Activated naive CD8-positive, alpha-beta T cell treated with anti-CD3 and anti-CD28 coated beads for 36 hours (primary cell): ENCODE measurements around the gene SBNO2. TPM values are rescaled to one million over a fixed set of nuclear protein-coding genes. Genes with fewer than 3 reads are reported as not detected.

Experiments
- DNase-seq: peaks from one replicate; pipeline ENCODE4 v3.0.0; 2021
- H3K27ac Mint-ChIP-seq: one replicate; pipeline ENCODE4 v1.8.0; 2022; ENCODE audit warnings: mild to moderate bottlenecking, moderate library complexity, mixed read lengths
- H3K27me3 Mint-ChIP-seq: one replicate; pipeline ENCODE4 v1.8.0; 2022; ENCODE audit warnings: mild to moderate bottlenecking, mixed read lengths
- H3K36me3 Mint-ChIP-seq: one replicate; pipeline ENCODE4 v1.8.0; 2021; ENCODE audit warnings: mild to moderate bottlenecking, mixed read lengths
- H3K4me1 Mint-ChIP-seq: one replicate; pipeline ENCODE4 v1.8.0; 2021; ENCODE audit warnings: mixed read lengths
- H3K4me3 Mint-ChIP-seq: one replicate; pipeline ENCODE4 v1.8.0; 2022; ENCODE audit warnings: mild to moderate bottlenecking, moderate library complexity, mixed read lengths
- H3K9me3 Mint-ChIP-seq: one replicate; pipeline ENCODE4 v1.8.0; 2022; ENCODE audit warnings: mixed read lengths
- total RNA-seq, 2 experiments: library from RNA; stranded (reverse); gene quantifications; one replicate each; pipeline ENCODE4 v1.2.3, GENCODE V29; 2021

Gene SBNO2, protein sequence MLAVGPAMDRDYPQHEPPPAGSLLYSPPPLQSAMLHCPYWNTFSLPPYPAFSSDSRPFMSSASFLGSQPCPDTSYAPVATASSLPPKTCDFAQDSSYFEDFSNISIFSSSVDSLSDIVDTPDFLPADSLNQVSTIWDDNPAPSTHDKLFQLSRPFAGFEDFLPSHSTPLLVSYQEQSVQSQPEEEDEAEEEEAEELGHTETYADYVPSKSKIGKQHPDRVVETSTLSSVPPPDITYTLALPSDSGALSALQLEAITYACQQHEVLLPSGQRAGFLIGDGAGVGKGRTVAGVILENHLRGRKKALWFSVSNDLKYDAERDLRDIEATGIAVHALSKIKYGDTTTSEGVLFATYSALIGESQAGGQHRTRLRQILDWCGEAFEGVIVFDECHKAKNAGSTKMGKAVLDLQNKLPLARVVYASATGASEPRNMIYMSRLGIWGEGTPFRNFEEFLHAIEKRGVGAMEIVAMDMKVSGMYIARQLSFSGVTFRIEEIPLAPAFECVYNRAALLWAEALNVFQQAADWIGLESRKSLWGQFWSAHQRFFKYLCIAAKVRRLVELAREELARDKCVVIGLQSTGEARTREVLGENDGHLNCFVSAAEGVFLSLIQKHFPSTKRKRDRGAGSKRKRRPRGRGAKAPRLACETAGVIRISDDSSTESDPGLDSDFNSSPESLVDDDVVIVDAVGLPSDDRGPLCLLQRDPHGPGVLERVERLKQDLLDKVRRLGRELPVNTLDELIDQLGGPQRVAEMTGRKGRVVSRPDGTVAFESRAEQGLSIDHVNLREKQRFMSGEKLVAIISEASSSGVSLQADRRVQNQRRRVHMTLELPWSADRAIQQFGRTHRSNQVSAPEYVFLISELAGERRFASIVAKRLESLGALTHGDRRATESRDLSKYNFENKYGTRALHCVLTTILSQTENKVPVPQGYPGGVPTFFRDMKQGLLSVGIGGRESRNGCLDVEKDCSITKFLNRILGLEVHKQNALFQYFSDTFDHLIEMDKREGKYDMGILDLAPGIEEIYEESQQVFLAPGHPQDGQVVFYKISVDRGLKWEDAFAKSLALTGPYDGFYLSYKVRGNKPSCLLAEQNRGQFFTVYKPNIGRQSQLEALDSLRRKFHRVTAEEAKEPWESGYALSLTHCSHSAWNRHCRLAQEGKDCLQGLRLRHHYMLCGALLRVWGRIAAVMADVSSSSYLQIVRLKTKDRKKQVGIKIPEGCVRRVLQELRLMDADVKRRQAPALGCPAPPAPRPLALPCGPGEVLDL (N-terminal part only)
- total RNA-seq = 10 to 100 TPM; 50.5 to 51.6 TPM

DNA sequence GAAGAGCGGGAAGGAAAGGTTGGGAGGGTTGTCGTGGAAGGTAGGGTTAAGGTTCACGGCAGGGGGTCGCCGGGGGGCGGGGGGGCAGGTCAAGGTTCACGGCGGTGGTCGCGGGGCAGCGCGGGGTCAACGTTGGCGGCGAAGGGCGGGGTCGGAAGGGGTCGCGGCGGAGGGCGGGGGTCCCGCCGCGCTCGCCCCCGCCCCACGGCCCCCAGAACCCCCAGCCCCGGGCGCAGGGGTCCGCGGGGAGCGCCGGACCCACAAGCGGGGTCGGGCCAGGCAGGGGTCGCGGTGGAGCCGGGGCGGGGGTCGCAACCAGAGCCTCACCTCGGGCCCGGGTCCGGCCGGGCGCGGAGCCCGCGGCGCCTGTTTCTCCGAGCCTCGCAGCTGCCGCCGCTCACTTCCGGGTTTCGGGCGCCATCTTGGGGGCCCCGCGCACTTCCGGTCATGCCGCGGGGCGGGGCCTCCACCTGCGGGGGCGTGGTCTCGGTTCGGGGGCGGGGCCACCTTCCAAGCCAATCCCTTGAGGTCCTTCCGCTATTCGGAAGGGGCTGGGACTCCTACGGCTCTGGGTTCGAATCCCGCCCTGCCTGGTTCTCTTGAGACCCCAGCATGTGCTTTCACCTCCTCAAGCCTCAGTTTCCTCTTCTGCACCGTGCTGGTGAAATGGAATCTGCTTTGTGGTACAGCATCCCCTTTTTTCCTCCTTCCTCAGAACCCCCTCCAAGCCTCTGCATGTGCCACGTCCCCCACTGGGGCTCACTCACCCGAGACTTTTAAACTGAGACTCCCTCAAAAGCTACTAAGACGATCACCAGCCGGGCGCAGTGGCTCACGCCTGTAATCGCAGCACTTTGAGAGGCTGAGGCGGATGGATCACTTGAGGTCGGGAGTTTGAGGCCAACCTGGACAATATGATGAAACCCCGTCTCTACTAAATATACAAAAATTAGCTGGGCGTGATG lies at the start of gene SBNO2:
SBNO2 (minus strand) TSS at position 424 of the 965 bp plus-strand sequence. CDS start 19,992 bp downstream, outside the sequence.
- peak; percentile 93 for DNase-seq
- Mint-ChIP-seq H3K4me3 (peak within 1 kb of the TSS; percentile 94), H3K27me3 (no peaks in the 10 kb centered on the region), H3K9me3 (no peaks in the 10 kb centered on the region), H3K27ac (peak within 1 kb of the TSS; percentile 92), H3K36me3 (peaks cover 4% of the 10 kb centered on the region), H3K4me1 (peaks cover 26% of the 10 kb centered on the region)

DNA sequence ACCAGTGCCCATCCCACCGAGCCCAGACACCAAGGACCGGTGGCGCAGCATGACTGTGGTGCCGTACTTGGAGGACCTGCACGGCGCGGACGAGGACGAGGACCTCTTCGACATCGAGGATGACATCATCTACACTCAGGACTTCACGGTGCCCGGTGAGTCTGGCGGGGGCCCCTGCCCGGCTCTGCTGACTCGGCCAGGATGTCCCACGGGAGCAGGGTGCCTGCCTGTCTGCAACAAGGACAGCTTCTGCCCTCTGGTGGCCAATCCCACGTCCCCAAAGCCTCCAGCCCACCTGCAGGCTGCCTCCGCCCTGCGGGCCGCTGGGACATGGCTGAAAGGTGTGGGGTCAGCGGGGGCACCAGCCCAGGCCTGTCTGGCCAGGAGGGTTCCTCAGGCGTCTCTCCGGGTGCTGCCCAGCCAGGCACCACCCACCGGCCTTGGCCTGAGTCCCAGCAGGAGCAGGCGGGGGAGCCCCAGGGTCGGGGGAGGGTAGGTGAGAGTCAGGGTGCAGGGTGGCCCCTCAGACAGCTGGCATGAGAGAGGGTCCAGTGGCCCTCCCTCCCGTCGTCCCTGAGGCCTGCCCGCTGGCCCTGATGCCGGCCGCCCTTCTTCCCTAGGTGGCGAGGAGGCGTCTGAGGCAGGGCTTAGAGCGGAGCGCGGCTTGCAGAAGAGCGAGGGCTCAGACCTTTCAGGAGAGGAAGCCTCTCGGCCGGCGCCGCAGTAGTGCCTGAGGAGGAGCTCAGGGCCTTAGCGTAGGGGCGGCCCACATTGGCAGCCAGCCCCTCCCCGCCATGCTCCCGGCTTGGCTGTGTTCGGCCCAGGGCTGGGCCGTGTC lies 49.2 kb upstream of the SBNO2 start:
- H3K27me3 Mint-ChIP-seq = no peaks in the 10 kb centered on the region
- no peak overlapping the region for H3K27ac Mint-ChIP-seq
- H3K4me3 Mint-ChIP-seq = no peak overlapping the region
- H3K36me3 Mint-ChIP-seq = peaks cover 2% of the 10 kb centered on the region
- H3K4me1 Mint-ChIP-seq = no peaks in the 10 kb centered on the region
- no peaks in the 10 kb centered on the region for H3K9me3 Mint-ChIP-seq
- no peak for DNase-seq

DNA sequence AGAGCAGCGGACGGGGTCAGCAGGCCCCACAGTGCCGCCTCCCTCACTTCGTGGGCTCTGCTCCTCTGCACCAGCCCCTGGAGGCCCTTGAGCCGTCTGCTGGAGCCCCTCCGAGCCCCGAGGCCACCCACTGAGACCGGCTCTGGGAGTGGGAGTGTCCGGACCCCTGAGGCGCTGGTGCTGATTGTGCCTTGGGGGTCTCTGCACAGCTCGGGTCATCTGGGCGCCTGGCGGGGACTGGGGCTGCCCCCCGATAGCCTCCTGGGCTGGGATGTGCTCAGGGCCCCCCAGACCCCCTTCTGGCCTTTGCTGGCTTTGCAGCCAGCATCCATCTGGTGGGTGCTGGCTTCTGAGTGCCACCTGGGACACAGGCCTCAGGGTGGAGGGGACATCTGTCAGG lies 48.3 kb upstream of the SBNO2 start:
- no peak for DNase-seq
- no peaks in the 10 kb centered on the region for H3K4me1 Mint-ChIP-seq
- H3K36me3 Mint-ChIP-seq = no peaks in the 10 kb centered on the region
- H3K27ac Mint-ChIP-seq = no peak overlapping the region
- H3K27me3 Mint-ChIP-seq = no peaks in the 10 kb centered on the region
- no peak overlapping the region for H3K4me3 Mint-ChIP-seq
- H3K9me3 Mint-ChIP-seq = no peaks in the 10 kb centered on the region

DNA sequence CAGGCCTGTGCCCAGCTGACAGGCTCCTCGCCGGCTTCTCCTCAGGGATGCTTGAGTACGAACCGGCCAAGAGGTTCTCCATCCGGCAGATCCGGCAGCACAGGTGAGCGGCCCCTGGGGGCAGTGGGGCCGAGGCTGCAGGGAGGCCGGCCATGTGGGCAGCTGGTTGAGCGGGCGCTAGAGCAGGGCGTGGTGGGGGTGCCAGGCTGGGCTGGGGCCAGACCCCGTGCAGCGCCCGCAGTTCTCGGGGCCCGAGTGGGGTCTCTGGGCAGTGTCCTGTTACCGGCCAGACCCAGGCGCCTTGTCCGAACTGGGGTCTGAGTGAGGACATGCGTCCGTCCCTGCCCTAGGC lies 47.8 kb upstream of the SBNO2 start:
- Mint-ChIP-seq H3K4me3 (no peak overlapping the region), H3K27me3 (no peaks in the 10 kb centered on the region), H3K27ac (no peak overlapping the region), H3K4me1 (no peaks in the 10 kb centered on the region), H3K9me3 (no peaks in the 10 kb centered on the region), H3K36me3 (no peaks in the 10 kb centered on the region)
- no peak for DNase-seq

DNA sequence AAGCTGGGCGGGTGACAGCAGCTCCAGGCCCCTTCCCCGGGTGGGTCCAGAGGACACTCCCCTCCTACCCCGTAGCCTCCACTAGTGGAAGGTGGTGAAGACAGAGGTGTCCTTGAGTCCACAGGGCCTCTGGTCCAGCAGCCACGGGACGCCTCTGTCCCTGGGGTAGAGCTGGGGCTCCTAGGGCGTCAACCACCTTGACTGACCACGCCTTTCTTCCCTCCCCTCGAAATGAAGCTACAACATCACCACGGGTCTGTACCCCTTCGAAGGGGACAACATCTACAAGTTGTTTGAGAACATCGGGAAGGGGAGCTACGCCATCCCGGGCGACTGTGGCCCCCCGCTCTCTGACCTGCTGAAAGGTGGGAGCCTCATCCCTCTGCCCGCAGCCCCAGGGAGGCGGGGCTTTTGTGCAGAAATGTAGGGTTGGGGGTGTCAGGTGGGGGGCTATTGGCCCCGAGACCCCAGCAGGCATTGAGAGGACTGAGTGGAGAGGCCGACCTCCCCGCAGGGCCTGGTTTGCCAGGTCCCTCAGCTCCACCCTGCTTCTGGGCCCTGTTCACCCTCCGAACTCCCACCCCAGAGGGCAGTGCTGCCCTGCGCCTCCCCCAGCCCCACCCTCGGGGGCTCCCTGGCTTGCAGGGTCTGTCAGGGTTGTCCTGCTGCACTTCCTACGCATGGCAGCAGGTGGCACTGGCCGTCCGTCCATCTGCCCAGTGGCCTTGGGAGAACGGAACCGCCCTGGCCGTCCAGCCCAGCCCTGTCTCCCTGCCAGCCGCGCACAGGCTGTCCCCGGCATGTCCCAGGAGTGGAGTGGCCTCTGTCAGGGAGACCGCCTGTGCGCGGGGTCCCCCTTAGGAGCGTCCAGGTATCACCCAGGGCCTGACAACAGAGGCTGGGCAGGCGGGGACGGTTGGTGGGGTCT lies 47.2 kb upstream of the SBNO2 start:
- H3K4me1 Mint-ChIP-seq = no peaks in the 10 kb centered on the region
- H3K27me3 Mint-ChIP-seq = no peaks in the 10 kb centered on the region
- no peak overlapping the region for H3K4me3 Mint-ChIP-seq
- H3K36me3 Mint-ChIP-seq = no peaks in the 10 kb centered on the region
- no peak for DNase-seq
- no peak overlapping the region for H3K27ac Mint-ChIP-seq
- no peaks in the 10 kb centered on the region for H3K9me3 Mint-ChIP-seq

DNA sequence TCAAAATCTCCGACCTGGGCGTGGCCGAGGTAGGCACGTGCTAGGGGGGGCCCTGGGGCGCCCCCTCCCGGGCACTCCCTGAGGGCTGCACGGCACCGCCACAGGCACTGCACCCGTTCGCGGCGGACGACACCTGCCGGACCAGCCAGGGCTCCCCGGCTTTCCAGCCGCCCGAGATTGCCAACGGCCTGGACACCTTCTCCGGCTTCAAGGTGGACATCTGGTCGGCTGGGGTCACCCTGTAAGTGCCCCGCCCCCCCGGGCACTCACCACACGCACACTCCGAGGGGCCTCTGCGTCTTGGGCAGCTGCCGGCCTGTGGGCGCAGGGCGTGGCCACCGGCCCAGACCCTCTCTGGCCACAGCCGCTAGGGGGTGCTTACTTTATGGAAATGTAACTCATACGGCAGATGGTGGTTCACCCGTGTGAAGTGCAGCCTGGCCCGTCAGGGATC lies 46.4 kb upstream of the SBNO2 start:
- Mint-ChIP-seq H3K27me3 (no peaks in the 10 kb centered on the region), H3K4me3 (no peak overlapping the region), H3K4me1 (no peaks in the 10 kb centered on the region), H3K9me3 (no peaks in the 10 kb centered on the region), H3K27ac (no peak overlapping the region), H3K36me3 (no peaks in the 10 kb centered on the region)
- no peak for DNase-seq

DNA sequence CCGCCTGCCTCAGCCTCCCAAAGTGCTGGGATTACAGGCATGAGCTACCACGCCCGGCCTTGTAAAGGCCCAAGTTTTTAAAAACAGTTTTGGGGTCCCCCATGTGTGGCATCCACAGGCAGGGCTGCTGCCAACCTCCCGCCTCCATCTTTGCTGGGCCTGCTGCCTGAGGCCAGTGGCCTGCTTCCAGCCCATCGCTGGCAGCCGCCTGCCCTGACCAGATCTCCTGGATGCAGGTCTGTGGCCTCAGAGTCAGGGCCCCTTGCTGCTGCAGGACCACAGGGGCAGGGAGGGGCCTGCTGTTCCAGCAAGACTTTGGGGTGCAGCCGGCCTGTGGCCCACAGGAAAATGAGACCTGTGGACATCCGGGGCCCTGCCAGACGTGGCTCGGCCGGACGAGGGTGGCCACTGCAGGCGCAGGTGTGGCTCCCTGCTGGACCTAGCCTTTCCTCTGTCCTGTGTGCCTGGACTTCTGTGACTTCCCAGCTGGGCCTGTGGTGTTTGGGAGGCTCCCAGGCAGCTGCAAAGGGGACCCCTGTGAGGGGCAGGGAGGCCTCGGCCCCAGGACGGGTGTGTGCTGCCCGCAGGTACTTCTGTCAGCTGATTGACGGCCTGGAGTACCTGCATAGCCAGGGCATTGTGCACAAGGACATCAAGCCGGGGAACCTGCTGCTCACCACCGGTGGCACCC lies 45.9 kb upstream of the SBNO2 start:
- H3K27me3 Mint-ChIP-seq = no peaks in the 10 kb centered on the region

DNA sequence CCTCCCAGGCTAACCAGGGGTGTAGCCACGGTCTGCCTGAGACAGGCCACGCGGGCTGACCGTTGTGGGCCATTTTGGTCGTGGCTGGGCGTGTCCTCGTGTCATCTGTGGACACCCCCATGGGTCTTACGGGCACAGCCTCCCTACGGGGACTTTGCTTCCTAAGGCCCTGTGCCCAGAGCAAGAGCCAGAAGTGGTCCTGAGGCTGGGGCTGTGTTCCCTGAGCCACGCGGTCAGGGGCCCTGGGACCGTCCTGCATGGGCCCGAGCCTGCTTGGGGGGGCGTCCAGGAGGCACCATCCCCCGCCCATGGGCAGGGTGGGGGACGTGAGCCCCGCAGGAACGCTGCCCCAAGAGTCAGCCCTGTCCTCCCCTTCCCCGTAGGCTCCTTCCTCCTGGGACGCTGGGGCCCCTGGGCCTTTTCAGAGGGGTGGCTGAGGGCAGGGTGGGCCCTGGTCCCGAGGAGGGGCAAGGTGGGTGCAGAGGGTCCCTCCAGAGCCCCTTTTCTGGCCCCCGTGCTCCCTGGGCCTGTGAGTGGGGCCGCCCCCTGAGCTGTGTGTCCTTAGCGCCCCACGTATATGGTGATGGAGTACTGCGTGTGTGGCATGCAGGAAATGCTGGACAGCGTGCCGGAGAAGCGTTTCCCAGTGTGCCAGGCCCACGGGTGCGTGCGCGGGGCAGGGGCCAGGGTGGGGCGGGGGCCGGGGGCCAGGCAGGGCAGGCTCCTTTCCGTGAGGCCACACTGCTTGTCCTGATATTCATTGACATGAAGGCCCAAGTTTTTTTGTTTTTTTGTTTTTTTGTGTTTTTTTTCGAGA lies 44.9 kb upstream of the SBNO2 start:
- Mint-ChIP-seq H3K36me3 (peaks cover 2% of the 10 kb centered on the region), H3K4me3 (no peak overlapping the region), H3K9me3 (no peaks in the 10 kb centered on the region), H3K27ac (no peak overlapping the region), H3K27me3 (no peaks in the 10 kb centered on the region), H3K4me1 (peaks cover 4% of the 10 kb centered on the region)
- DNase-seq = no peak

More for the DNA sequence above, 45.9 kb upstream of the SBNO2 start:
- H3K4me3 Mint-ChIP-seq = no peak overlapping the region
- no peak for DNase-seq
- H3K27ac Mint-ChIP-seq = no peak overlapping the region
- H3K36me3 Mint-ChIP-seq = no peaks in the 10 kb centered on the region
- no peaks in the 10 kb centered on the region for H3K9me3 Mint-ChIP-seq
- no peaks in the 10 kb centered on the region for H3K4me1 Mint-ChIP-seq

DNA sequence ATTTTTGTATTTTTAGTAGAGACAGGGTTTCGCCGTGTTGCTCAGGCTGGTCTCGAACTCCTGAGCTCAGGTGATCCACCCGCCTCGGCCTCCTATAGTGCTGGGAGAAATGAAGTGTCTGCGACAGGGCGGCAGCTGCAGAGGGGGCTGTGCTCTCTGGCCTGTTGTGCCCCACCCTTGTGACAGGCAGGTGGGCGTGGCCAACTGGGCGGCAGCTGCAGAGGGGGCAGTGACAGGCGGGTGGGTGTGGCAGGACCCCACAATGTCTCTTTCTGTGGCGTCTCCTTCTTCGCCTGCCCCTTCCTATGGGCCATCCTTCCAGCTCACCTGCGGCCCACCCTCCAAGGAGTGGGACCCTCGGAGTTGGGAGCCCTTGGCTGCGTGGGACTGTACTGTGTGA lies 43.3 kb upstream of the SBNO2 start:
- peaks cover 9% of the 10 kb centered on the region for H3K36me3 Mint-ChIP-seq
- H3K9me3 Mint-ChIP-seq = no peaks in the 10 kb centered on the region
- no peaks in the 10 kb centered on the region for H3K27me3 Mint-ChIP-seq
- H3K4me3 Mint-ChIP-seq = no peak overlapping the region
- H3K27ac Mint-ChIP-seq = no peak overlapping the region
- DNase-seq = no peak
- peaks cover 13% of the 10 kb centered on the region for H3K4me1 Mint-ChIP-seq

DNA sequence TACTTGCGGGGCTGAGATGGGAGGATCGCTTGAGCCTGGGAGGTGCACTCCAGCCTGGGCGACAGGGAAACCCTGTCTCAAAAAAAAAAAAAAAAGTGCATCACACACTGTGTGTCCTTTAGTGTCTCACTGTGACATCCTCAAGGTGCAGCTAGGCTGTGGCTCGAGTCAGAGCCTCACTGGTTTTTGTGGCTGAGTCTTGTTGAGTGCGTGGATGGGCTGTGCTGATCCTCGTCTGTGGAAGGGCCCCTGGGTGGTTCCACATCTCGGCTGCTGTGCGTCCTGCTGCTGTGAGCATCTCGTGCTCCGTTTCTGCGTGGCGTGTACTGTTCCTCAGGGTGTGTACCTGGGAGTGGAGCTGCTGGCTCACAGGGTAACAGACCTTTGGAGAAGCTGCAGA lies 42.7 kb upstream of the SBNO2 start:
- Mint-ChIP-seq H3K4me3 (no peak overlapping the region), H3K9me3 (no peaks in the 10 kb centered on the region), H3K4me1 (peaks cover 13% of the 10 kb centered on the region), H3K27me3 (no peaks in the 10 kb centered on the region), H3K36me3 (peaks cover 9% of the 10 kb centered on the region), H3K27ac (no peak overlapping the region)
- no peak for DNase-seq

DNA sequence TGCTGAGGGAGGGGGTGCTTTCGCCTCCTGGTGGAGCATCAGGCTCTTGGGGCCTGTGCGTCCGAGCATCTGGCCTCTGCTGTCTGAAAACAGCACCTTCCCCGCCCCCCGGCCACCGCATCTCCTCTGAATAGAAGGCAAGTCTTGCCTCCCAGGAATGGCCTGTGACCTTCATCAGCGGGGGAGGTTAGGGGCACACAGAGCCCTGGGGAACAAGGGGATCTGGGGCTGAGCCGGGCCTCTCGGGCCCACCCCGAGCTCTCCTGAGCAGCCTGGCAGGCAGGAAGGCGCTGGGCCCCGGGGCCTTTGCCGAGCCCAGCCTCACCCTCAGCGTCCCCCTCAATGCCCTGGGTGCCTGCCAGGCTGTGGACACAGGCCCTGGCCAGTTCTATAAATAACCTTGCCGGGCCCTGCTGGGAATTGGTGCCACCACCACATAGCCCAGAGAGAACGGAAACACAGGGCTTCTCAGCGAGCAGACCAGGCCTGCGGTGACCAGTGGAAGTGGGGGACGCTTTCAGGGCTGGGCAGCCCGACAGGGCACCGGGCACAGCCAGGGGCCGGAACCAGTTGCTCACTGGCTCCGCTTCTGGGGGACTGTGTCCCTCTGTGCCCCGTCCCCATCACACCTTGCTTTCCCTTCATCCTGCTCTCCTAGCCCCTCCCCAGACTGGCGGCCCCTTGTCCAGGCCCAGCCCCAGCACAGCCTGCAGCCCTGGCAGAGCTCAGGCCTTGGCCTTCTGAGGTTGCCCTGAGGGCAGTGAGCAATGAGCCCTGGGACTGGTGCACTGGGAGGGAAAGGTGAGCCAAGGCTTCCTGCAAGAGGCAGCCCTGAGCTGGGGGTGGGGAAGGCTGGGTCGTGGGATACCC lies 41.0 kb upstream of the SBNO2 start:
- Mint-ChIP-seq H3K36me3 (peaks cover 14% of the 10 kb centered on the region), H3K27ac (no peak overlapping the region), H3K27me3 (no peaks in the 10 kb centered on the region), H3K4me3 (no peak overlapping the region), H3K9me3 (no peaks in the 10 kb centered on the region), H3K4me1 (peaks cover 20% of the 10 kb centered on the region)
- DNase-seq = no peak
